Measurements from ENCODE around the gene PDZD2.

The PDZD2 gene

GRCh38 chr5:31888564-31888963, 249.6 kb downstream of the PDZD2 start:
- DNase-seq, result no peak

GRCh38 chr5:31889001-31889561, 250.2 kb downstream of the PDZD2 start:
- DNase-seq, result peak; percentile 77

GRCh38 chr5:31890046-31890445, 251.1 kb downstream of the PDZD2 start:
- DNase-seq, result no peak

GRCh38 chr5:31894141-31894540, 255.2 kb downstream of the PDZD2 start:
- DNase-seq, result no peak

GRCh38 chr5:31895199-31895820, 256.4 kb downstream of the PDZD2 start:
- DNase-seq, result no peak

GRCh38 chr5:31898036-31898632, 259.2 kb downstream of the PDZD2 start:
- DNase-seq, result peak; percentile 18

GRCh38 chr5:31900296-31900865, 261.4 kb downstream of the PDZD2 start:
- DNase-seq, result no peak

- no peak for DNase-seq
Observed at GRCh38 chr5:31901807-31902530, 263.0 kb downstream of the PDZD2 start.

- no peak for DNase-seq
Observed at GRCh38 chr5:31908396-31908795, 269.5 kb downstream of the PDZD2 start.

- no peak for DNase-seq
Observed at GRCh38 chr5:31909073-31909472, 270.1 kb downstream of the PDZD2 start.

- DNase-seq, result no peak
Observed at GRCh38 chr5:31911291-31912265, 272.6 kb downstream of the PDZD2 start.

GRCh38 chr5:31913808-31914207, 274.9 kb downstream of the PDZD2 start:
- DNase-seq, result no peak

- DNase-seq, result no peak
Observed at GRCh38 chr5:31916327-31916726, 277.4 kb downstream of the PDZD2 start.

GRCh38 chr5:31918739-31919138, 279.8 kb downstream of the PDZD2 start:
- DNase-seq, result no peak

- DNase-seq, result no peak
Observed at GRCh38 chr5:31921852-31922305, 282.9 kb downstream of the PDZD2 start.

- no peak for DNase-seq
Observed at GRCh38 chr5:31924005-31924404, 285.1 kb downstream of the PDZD2 start.

GRCh38 chr5:31931874-31932273, 292.9 kb downstream of the PDZD2 start:
- no peak for DNase-seq

GRCh38 chr5:31934156-31934555, 295.2 kb downstream of the PDZD2 start:
- no peak for DNase-seq

GRCh38 chr5:31935496-31936369, 296.8 kb downstream of the PDZD2 start:
- DNase-seq, result peak; percentile 90

- DNase-seq, result no peak
Observed at GRCh38 chr5:31936683-31937082, 297.8 kb downstream of the PDZD2 start.

- DNase-seq, result no peak
Observed at GRCh38 chr5:31937226-31937625, 298.3 kb downstream of the PDZD2 start.
